ENCODE data around the gene GTF3C2. TPM values are rescaled to one million over a fixed set of nuclear protein-coding genes. Genes with fewer than 3 reads are reported as not detected.
A peak's percentile ranks its signal among the peaks of the same experiment; 100 is the strongest.

Gene GTF3C2
- total and polyA plus RNA-seq, 4 donors: 17.0 to 60.9 (median 31.5) TPM

DNA sequence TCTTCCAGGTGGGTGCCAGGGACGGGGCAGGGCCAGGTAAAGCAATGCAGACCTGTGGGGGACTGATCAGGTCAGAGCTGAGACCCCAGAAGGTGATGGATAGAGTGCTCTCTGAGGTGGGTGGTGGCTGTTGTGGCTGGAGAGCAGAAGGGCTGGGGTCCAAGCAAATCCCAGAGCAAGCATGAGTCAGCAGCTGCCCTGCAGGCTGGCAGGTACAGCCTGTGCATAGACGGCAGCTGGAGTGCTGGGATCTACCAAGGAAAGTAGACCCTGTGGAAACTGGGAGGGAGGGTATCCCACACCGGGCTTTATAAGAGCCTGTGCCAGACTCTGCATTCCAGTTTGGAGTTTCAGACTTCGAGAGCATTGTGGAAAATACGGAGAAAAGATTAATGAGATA lies 73.7 kb downstream of the GTF3C2 start:
- Histone ChIP-seq H3K27me3 (ENCODE audit: control insufficient read depth in 1 of 2, insufficient read depth in 2 of 2, low read length in 1 of 2) (no peaks in the 10 kb centered on the region), H3K27ac (ENCODE audit: low read depth in 1 of 2, low read length in 2 of 2) (no peak overlapping the region), H3K36me3 (ENCODE audit: control insufficient read depth in 1 of 2, insufficient read depth in 2 of 2, low read length in 1 of 2) (no peaks in the 10 kb centered on the region), H3K4me1 (ENCODE audit: control insufficient read depth in 1 of 2, insufficient read depth in 2 of 2, low read length in 2 of 2) (no peaks in the 10 kb centered on the region), H3K9me3 (ENCODE audit: control insufficient read depth, low read length) (no peaks in the 10 kb centered on the region), H3K4me3 (ENCODE audit: low read length in 2 of 2) (no peak overlapping the region)
- ATAC-seq (ENCODE audit: low FRiP score): no peak
- WGBS, 2 donors: 17 to 27% methylated on average over 5 of the region's 5 CpGs
- intact Hi-C loops (cut with DNase I): loop anchor here (5.0 to 10.0 kb wide), 3 partner anchors 111 to 321 kb away; no protein-coding TSS in a partner anchor
- no peak for DNase-seq

DNA sequence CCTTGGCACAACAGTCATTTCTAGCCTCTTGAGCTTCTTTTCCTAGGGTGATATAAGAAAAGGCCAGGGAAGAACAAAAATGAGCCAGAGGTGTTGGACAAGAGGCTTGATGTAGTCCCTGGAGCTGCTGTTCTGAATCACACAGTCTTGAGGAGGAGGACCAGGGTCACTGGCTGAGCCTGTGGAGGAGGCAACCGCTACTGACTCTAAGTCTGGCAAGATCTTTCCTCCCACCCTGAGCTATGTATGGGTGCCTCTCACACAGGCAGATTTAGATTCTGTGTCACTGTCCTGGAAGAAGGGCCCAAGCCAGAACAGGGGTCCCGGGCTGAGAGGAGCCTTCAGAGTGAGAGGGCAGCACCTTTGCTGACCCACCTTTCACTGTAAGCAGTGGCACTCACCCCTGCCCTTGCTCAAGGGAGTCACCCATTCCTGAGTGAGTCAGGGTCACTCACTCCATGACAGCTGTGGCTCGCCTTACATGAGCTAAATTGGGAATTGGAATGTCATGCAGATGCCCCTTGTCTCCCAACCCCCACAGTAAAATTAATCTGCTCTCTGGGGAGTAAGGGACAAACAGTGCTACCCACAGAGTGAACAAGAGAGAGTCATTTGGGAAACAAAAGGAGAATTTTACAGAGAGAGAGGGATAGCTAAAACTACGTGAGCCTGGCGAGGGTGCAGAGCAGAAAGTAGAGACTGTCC lies 74.6 kb downstream of the GTF3C2 start, which contains the start of gene TRIM54:
Gene TRIM54 (plus strand): TSS at position 575 of the 705 bp plus-strand sequence. CDS start 303 bp downstream, outside the sequence.
- H3K4me1 ChIP-seq (ENCODE audit: control insufficient read depth in 1 of 2, insufficient read depth in 2 of 2, low read length in 2 of 2): no peaks in the 10 kb centered on the region
- WGBS, 2 donors: 63% methylated on average over 5 of the region's 5 CpGs
- no peaks in the 10 kb centered on the region for H3K36me3 ChIP-seq (ENCODE audit: control insufficient read depth in 1 of 2, insufficient read depth in 2 of 2, low read length in 1 of 2)
- ATAC-seq (ENCODE audit: low FRiP score) (peak; percentile 26), DNase-seq (no peak)
- H3K4me3 ChIP-seq (ENCODE audit: low read length in 2 of 2): no peak within 1 kb of the TSS
- no peaks in the 10 kb centered on the region for H3K27me3 ChIP-seq (ENCODE audit: control insufficient read depth in 1 of 2, insufficient read depth in 2 of 2, low read length in 1 of 2)
- intact Hi-C loops (cut with DNase I): loop anchor here (2.0 to 10.0 kb wide), 5 partner anchors 110 to 320 kb away; no protein-coding TSS in a partner anchor
- no peaks in the 10 kb centered on the region for H3K9me3 ChIP-seq (ENCODE audit: control insufficient read depth, low read length)
- H3K27ac ChIP-seq (ENCODE audit: low read depth in 1 of 2, low read length in 2 of 2): no peak within 1 kb of the TSS

DNA sequence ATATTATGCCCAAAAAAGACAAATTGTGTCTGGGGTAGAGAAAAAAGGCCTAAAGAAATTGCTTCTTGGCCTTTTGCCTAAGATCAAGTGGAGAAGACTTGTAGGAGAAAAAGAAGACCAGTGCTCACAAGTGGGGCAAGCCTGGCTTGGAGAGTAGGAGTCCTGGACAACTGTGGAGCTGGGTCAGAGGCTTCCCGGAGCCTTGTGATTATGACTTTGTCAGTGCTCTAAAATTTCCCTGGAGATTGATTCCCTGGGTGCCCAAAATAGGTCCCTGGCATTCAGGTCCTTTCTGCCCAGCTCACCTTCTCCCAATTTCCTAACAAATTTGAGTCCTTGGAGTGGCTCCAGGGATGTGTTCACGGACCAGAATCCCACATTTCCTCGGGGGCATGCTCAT lies 75.1 kb downstream of the GTF3C2 start:
- 70 to 74% methylated on average over 3 of the region's 3 CpGs for WGBS, 2 donors
- Histone ChIP-seq H3K36me3 (ENCODE audit: control insufficient read depth in 1 of 2, insufficient read depth in 2 of 2, low read length in 1 of 2) (no peaks in the 10 kb centered on the region), H3K27ac (ENCODE audit: low read depth in 1 of 2, low read length in 2 of 2) (no peak overlapping the region), H3K4me3 (ENCODE audit: low read length in 2 of 2) (no peak overlapping the region), H3K9me3 (ENCODE audit: control insufficient read depth, low read length) (no peaks in the 10 kb centered on the region), H3K4me1 (ENCODE audit: control insufficient read depth in 1 of 2, insufficient read depth in 2 of 2, low read length in 2 of 2) (no peaks in the 10 kb centered on the region), H3K27me3 (ENCODE audit: control insufficient read depth in 1 of 2, insufficient read depth in 2 of 2, low read length in 1 of 2) (no peaks in the 10 kb centered on the region)
- intact Hi-C loops (cut with DNase I): loop anchor here (2.0 to 10.0 kb wide), 5 partner anchors 109 to 319 kb away; no protein-coding TSS in a partner anchor
- DNase-seq (no peak), ATAC-seq (ENCODE audit: low FRiP score) (no peak)

DNA sequence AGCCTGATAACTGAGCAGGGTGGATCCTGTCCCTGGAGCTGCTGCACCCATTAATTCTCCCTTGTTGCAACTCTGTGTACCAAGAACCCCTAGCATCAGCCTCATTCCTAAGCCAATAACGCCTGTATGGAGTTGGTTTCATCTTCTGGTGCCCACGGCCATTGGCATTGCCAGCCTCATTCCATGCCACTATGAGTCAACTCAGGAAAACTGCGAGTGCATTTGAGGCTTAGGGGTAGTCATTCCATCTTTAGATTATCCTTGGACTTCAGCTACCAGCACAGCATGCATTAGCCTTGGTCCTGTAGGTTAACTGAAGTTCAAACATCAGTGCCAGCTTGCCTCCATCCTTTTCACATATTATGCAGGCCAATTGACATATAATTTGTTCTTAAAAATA lies 75.7 kb downstream of the GTF3C2 start:
- intact Hi-C loops (cut with DNase I): loop anchor here (2.0 to 10.0 kb wide), 5 partner anchors 109 to 319 kb away; no protein-coding TSS in a partner anchor
- H3K27ac ChIP-seq (ENCODE audit: low read depth in 1 of 2, low read length in 2 of 2): no peak overlapping the region
- H3K4me3 ChIP-seq (ENCODE audit: low read length in 2 of 2): no peak overlapping the region
- no peaks in the 10 kb centered on the region for H3K9me3 ChIP-seq (ENCODE audit: control insufficient read depth, low read length)
- DNase-seq: no peak
- no peaks in the 10 kb centered on the region for H3K27me3 ChIP-seq (ENCODE audit: control insufficient read depth in 1 of 2, insufficient read depth in 2 of 2, low read length in 1 of 2)
- WGBS, 2 donors: 42 to 58% methylated on average over 3 of the region's 3 CpGs
- H3K36me3 ChIP-seq (ENCODE audit: control insufficient read depth in 1 of 2, insufficient read depth in 2 of 2, low read length in 1 of 2): no peaks in the 10 kb centered on the region
- no peaks in the 10 kb centered on the region for H3K4me1 ChIP-seq (ENCODE audit: control insufficient read depth in 1 of 2, insufficient read depth in 2 of 2, low read length in 2 of 2)
- no peak for ATAC-seq (ENCODE audit: low FRiP score)

DNA sequence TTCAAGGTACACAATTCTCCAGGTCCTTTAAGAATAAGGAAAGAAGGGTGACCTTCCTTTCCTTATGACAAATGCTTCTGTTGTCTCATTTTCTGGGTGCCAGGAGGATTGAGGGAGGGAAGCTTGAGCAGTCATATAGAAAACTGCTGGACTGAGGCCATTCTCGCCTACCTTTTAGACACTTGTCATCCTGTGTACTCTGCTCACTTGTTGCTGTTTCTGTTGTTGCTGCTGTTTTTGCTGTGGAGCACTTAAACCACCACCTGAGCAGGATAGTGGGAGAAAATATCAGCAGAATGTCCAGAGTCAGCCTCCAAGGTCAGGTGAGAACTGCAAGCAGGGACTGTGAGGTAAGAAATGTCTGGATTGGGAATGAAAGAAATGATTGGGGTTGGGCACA lies 78.6 kb downstream of the GTF3C2 start:
- ATAC-seq (ENCODE audit: low FRiP score) (no peak), DNase-seq (no peak)
- no peaks in the 10 kb centered on the region for H3K4me1 ChIP-seq (ENCODE audit: control insufficient read depth in 1 of 2, insufficient read depth in 2 of 2, low read length in 2 of 2)
- H3K4me3 ChIP-seq (ENCODE audit: low read length in 2 of 2): no peak overlapping the region
- intact Hi-C loops (cut with DNase I): no loop called here
- H3K27me3 ChIP-seq (ENCODE audit: control insufficient read depth in 1 of 2, insufficient read depth in 2 of 2, low read length in 1 of 2): no peaks in the 10 kb centered on the region
- WGBS, 2 donors: 77 to 79% methylated on average over 1 of the region's 1 CpG
- H3K27ac ChIP-seq (ENCODE audit: low read depth in 1 of 2, low read length in 2 of 2): no peak overlapping the region
- no peaks in the 10 kb centered on the region for H3K36me3 ChIP-seq (ENCODE audit: control insufficient read depth in 1 of 2, insufficient read depth in 2 of 2, low read length in 1 of 2)
- H3K9me3 ChIP-seq (ENCODE audit: control insufficient read depth, low read length): no peaks in the 10 kb centered on the region

Other genes starting within 250 kb of the GTF3C2 start
- 1 to 10 TPM; 8.1 to 8.6 TPM for gene CGREF1, start 237.6 kb downstream of the GTF3C2 start, total RNA-seq
- 1 to 10 TPM; 5.8 to 6.9 TPM for gene CGREF1, start 237.6 kb downstream of the GTF3C2 start, polyA plus RNA-seq
- under 1 TPM in 1 of 2 donors, not detected in 1; 0.90 TPM for gene ABHD1, start 232.9 kb downstream of the GTF3C2 start, total RNA-seq
- under 1 TPM in 1 of 2 donors, not detected in 1; 0.08 TPM for gene ABHD1, start 232.9 kb downstream of the GTF3C2 start, polyA plus RNA-seq
- gene PREB, start 222.1 kb downstream of the GTF3C2 start, total RNA-seq: 10 to 100 TPM; 42.1 to 48.1 TPM
- 10 to 100 TPM; 24.9 to 46.3 TPM for gene PREB, start 222.1 kb downstream of the GTF3C2 start, polyA plus RNA-seq
- gene PRR30, start 217.4 kb downstream of the GTF3C2 start, total RNA-seq: not detected
- not detected for gene PRR30, start 217.4 kb downstream of the GTF3C2 start, polyA plus RNA-seq
- gene TCF23, start 207.8 kb downstream of the GTF3C2 start, total RNA-seq: 1 to 10 TPM in 1 of 2 donors, under 1 TPM in 1; 0.39 to 1.1 TPM
- gene TCF23, start 207.8 kb downstream of the GTF3C2 start, polyA plus RNA-seq: not detected
- 10 to 100 TPM; 66.9 to 93.8 TPM for gene ATRAID, start 144.7 kb downstream of the GTF3C2 start, total RNA-seq
- 100 to 1,000 TPM; 144 to 176 TPM for gene ATRAID, start 144.7 kb downstream of the GTF3C2 start, polyA plus RNA-seq
- gene SLC5A6, start 144.5 kb downstream of the GTF3C2 start, total RNA-seq: 10 to 100 TPM; 17.9 to 21.3 TPM
- gene SLC5A6, start 144.5 kb downstream of the GTF3C2 start, polyA plus RNA-seq: 10 to 100 TPM; 16.4 to 24.7 TPM
- gene CAD, start 139.4 kb downstream of the GTF3C2 start, total RNA-seq: 10 to 100 TPM; 19.5 to 29.7 TPM
- gene CAD, start 139.4 kb downstream of the GTF3C2 start, polyA plus RNA-seq: 10 to 100 TPM in 1 of 2 donors, 1 to 10 TPM in 1; 6.9 to 16.9 TPM
- 1 to 10 TPM in 1 of 2 donors, under 1 TPM in 1; 0.78 to 1.8 TPM for gene SLC30A3, start 93.7 kb downstream of the GTF3C2 start, total RNA-seq
- gene SLC30A3, start 93.7 kb downstream of the GTF3C2 start, polyA plus RNA-seq: 10 to 100 TPM in 1 of 2 donors, 1 to 10 TPM in 1; 4.0 to 20.2 TPM
- gene DNAJC5G, start 81.3 kb downstream of the GTF3C2 start, total RNA-seq: not detected
- gene DNAJC5G, start 81.3 kb downstream of the GTF3C2 start, polyA plus RNA-seq: 1 to 10 TPM; 2.3 TPM
- under 1 TPM; 0.18 to 0.39 TPM for gene TRIM54, start 74.3 kb downstream of the GTF3C2 start, total RNA-seq
- gene TRIM54, start 74.3 kb downstream of the GTF3C2 start, polyA plus RNA-seq: 1 to 10 TPM; 1.4 to 5.0 TPM
- gene UCN, start 48.3 kb downstream of the GTF3C2 start, total RNA-seq: 1 to 10 TPM; 1.2 to 2.2 TPM
- 1 to 10 TPM in 1 of 2 donors, not detected in 1; 1.3 TPM for gene UCN, start 48.3 kb downstream of the GTF3C2 start, polyA plus RNA-seq
- gene MPV17, start 33.7 kb downstream of the GTF3C2 start, total RNA-seq: 10 to 100 TPM; 49.9 to 68.7 TPM
- 10 to 100 TPM; 47.5 to 80.6 TPM for gene MPV17, start 33.7 kb downstream of the GTF3C2 start, polyA plus RNA-seq
- gene EIF2B4, start 13.6 kb upstream of the GTF3C2 start, total RNA-seq: 10 to 100 TPM; 32.2 to 42.7 TPM
- 10 to 100 TPM; 36.3 to 87.1 TPM for gene EIF2B4, start 13.6 kb upstream of the GTF3C2 start, polyA plus RNA-seq
- gene SNX17, start 13.9 kb upstream of the GTF3C2 start, total RNA-seq: 10 to 100 TPM; 77.8 to 90.5 TPM
- gene SNX17, start 13.9 kb upstream of the GTF3C2 start, polyA plus RNA-seq: 10 to 100 TPM; 79.4 to 92.6 TPM
- 10 to 100 TPM; 15.3 to 18.7 TPM for gene ZNF513, start 24.0 kb upstream of the GTF3C2 start, total RNA-seq
- 10 to 100 TPM in 1 of 2 donors, 1 to 10 TPM in 1; 5.5 to 32.7 TPM for gene ZNF513, start 24.0 kb upstream of the GTF3C2 start, polyA plus RNA-seq
- gene PPM1G, start 52.8 kb upstream of the GTF3C2 start, total RNA-seq: 10 to 100 TPM; 39.5 to 42.7 TPM
- 10 to 100 TPM; 37.3 to 40.7 TPM for gene PPM1G, start 52.8 kb upstream of the GTF3C2 start, polyA plus RNA-seq
- gene NRBP1, start 71.9 kb upstream of the GTF3C2 start, total RNA-seq: 10 to 100 TPM; 94.5 to 99.8 TPM
- gene NRBP1, start 71.9 kb upstream of the GTF3C2 start, polyA plus RNA-seq: 10 to 100 TPM; 51.2 to 81.2 TPM
- gene KRTCAP3, start 85.6 kb upstream of the GTF3C2 start, total RNA-seq: 1 to 10 TPM; 1.8 to 2.4 TPM
- gene KRTCAP3, start 85.6 kb upstream of the GTF3C2 start, polyA plus RNA-seq: 10 to 100 TPM in 1 of 2 donors, 1 to 10 TPM in 1; 3.9 to 13.9 TPM
- 10 to 100 TPM; 24.8 to 45.7 TPM for gene IFT172, start 133.0 kb upstream of the GTF3C2 start, total RNA-seq
- 10 to 100 TPM in 1 of 2 donors, 1 to 10 TPM in 1; 8.1 to 64.9 TPM for gene IFT172, start 133.0 kb upstream of the GTF3C2 start, polyA plus RNA-seq
- gene FNDC4, start 138.4 kb upstream of the GTF3C2 start, total RNA-seq: 10 to 100 TPM; 12.1 to 18.6 TPM
- 10 to 100 TPM; 21.4 to 39.0 TPM for gene FNDC4, start 138.4 kb upstream of the GTF3C2 start, polyA plus RNA-seq
- gene GCKR, start 140.1 kb upstream of the GTF3C2 start, total RNA-seq: 1 to 10 TPM in 1 of 2 donors, under 1 TPM in 1; 0.69 to 2.4 TPM
- 1 to 10 TPM in 1 of 2 donors, under 1 TPM in 1; 0.13 to 7.7 TPM for gene GCKR, start 140.1 kb upstream of the GTF3C2 start, polyA plus RNA-seq
- 10 to 100 TPM; 29.5 to 41.7 TPM for gene ZNF512, start 226.3 kb upstream of the GTF3C2 start, total RNA-seq
- 10 to 100 TPM; 12.1 to 21.2 TPM for gene ZNF512, start 226.3 kb upstream of the GTF3C2 start, polyA plus RNA-seq

All from aorta (tissue), 5 donors.